ENCODE results near the gene IKZF2. TPM values are rescaled to one million over a fixed set of nuclear protein-coding genes. Genes with fewer than 3 reads are reported as not detected.

Gene IKZF2
- total and polyA plus RNA-seq, 9 of the 15 experiments (the other 6 are each of a cell fraction or from before 2014, with no cell fraction given) = 0.04 to 0.54 (median 0.22) TPM

DNA sequence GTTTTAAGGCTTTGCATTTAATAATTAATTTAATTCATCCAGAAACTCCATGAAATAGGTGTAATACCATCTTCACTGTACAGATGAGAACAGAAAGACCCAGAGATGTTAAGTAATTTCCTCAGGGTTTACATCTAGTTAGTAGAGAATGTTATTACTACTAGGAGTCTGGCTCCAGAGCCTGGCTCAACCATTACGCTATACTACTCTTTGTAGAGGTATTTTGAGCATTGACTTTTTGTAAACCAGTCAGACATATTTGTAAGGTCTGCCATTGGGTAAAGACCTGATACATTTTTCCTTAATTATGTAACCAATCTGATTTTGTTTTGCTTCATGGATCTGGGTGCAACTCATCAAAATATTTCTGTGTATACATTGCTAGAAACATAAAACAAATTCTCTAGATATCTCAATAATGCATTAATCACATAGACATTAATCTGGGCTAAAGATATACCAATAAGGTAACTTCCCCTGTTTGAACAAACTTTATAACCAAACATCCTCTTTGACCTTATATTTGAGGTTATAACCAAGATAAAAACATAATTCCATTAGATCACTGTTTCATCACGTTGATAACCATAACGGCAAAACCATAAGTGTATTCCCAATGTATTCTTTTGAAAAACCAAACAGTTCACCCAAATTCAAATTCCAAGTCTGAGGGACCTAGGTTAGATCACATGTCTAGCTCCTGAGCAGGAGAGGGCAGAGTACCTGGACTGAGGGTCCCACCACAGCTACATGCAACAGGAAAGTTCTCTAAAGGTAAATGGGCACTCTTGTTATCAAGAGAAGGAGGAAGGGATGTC lies 135.0 kb downstream of the IKZF2 start:
- BruUV-seq (replicated peaks) = no TSS peak
- Histone ChIP-seq H3K4me2 (ENCODE audit: insufficient read depth, low read length) (no peak overlapping the region), H3K9me1 (ENCODE audit: control insufficient read depth, insufficient read depth, low read length) (no peaks in the 10 kb centered on the region), H2AFZ (ENCODE audit: low read depth, low read length) (no peak overlapping the region), H3K9me3 (replicated peaks; ENCODE audit: control insufficient read depth, insufficient read depth, low read depth, low read length) (no peaks in the 10 kb centered on the region), H4K20me1 (replicated peaks; ENCODE audit: control insufficient read depth, insufficient read depth, low read length) (no peaks in the 10 kb centered on the region), H3K4me1 (replicated peaks in 1 of 2; ENCODE audit: control insufficient read depth in 2 of 2, insufficient read depth in 2 of 2, low read length in 2 of 2) (no peaks in the 10 kb centered on the region), H3K27ac (ENCODE audit: extremely low read depth, low read depth, low read length) (no peak overlapping the region), H3K36me3 (ENCODE audit: control insufficient read depth, insufficient read depth, low read length) (no peaks in the 10 kb centered on the region), H3K79me2 (ENCODE audit: control insufficient read depth, insufficient read depth, low read length) (no peaks in the 10 kb centered on the region), H3K4me3 (no peak overlapping the region), H3K27me3 (ENCODE audit: control insufficient read depth in 2 of 2, insufficient read depth in 2 of 2, low read length in 2 of 2) (no peaks in the 10 kb centered on the region), H3K9ac (ENCODE audit: insufficient read depth in 1 of 2, low read depth in 2 of 2, low read length in 2 of 2) (no peak overlapping the region)
- no peak for TF ChIP-seq FOXK1 (CRISPR knock-in tag; IDR thresholded peaks at IDR 0.05; ENCODE audit: borderline replicate concordance)
- TF ChIP-seq, protein P1, sequence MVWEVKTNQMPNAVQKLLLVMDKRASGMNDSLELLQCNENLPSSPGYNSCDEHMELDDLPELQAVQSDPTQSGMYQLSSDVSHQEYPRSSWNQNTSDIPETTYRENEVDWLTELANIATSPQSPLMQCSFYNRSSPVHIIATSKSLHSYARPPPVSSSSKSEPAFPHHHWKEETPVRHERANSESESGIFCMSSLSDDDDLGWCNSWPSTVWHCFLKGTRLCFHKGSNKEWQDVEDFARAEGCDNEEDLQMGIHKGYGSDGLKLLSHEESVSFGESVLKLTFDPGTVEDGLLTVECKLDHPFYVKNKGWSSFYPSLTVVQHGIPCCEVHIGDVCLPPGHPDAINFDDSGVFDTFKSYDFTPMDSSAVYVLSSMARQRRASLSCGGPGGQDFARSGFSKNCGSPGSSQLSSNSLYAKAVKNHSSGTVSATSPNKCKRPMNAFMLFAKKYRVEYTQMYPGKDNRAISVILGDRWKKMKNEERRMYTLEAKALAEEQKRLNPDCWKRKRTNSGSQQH (CRISPR knock-in tag; IDR thresholded peaks at IDR 0.05) = no peak
- TF ChIP-seq ELF2 (CRISPR knock-in tag; IDR thresholded peaks at IDR 0.05) = no peak
- no peak for DNase-seq (ENCODE audit: extremely low read depth in 1 of 4, low spot score in 3 of 4)
- intact Hi-C loops (cut with micrococcal nuclease) = no loop called here
- in situ Hi-C loops (cut with MboI) = no loop called here
- POLR2A ChIA-PET = no interaction called here
- 3% methylated on average over 3 of the region's 3 CpGs for WGBS (ENCODE audit: insufficient coverage, low coverage, missing lambda C conversion rate)
- FAIRE-seq = no peak
- CTCF ChIA-PET (ENCODE audit: low intra/inter-chr PET ratio) = no interaction called here
- ATAC-seq = no peak
